HG03060 (cell line): ENCODE data around the gene ZBED6.
"Not testable (repeated sequence)": the region's sequence is repeated elsewhere in the genome, so short reads cannot be mapped to it uniquely, and the experiment has no call there.

Experiments used
- ATAC-seq: cut with Tn5 transposase; IDR thresholded peaks from one replicate; pipeline ENCODE4 v1.9.1; 2021; ENCODE audit warnings: low read depth, moderate number of reproducible peaks; ENCODE audit not compliant: unreplicated experiment

The ZBED6 gene

GRCh38 chr1:203778789-203779188, 16.6 kb upstream of the ZBED6 start:
- no peak for ATAC-seq

DNA sequence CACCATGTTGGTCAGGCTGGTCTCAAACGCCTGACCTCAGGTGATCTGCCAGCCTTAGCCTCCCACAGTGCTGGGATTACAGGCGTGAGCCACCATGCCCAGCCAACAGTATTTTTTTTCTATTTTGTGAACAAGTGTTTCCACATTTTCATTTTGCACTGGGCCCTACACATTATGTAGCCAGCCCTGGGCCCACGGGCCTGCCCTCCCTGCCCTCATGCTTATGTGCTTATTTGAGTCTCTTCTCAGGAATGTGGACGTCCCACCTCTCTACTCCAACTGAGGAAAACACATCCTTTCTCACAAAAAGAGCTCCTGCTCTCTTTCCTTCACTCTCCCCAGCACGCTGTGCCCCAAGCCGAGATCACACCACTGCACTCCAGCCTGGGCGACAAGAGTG, 13.5 kb upstream of the ZBED6 start:
- no peak for ATAC-seq

- no peak for ATAC-seq
Observed at GRCh38 chr1:203789966-203790365, 5.5 kb upstream of the ZBED6 start.

DNA sequence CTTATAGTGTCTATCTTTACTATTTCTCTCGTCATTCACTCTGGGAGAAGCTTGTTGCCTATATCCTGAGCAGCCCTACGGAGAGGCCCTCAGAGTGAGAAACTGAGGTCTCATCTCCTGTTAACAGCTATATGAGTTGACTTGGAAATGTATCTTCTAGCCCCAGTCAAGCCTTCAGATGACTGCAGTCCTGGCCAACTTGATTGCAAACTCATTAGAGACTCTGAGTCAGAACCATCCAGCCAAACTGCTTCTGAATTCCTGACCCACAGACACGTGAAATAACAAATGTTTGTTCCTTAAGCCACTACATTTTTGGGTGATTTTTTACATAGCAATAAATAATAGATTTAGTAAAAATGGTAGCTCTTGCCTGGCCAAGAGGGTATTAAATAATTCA, 3.9 kb upstream of the ZBED6 start:
- no peak for ATAC-seq

GRCh38 chr1:203792486-203792885, 2.9 kb upstream of the ZBED6 start:
- no peak for ATAC-seq

- ATAC-seq: not testable (repeated sequence)
Observed at GRCh38 chr1:203793561-203793960, 1.9 kb upstream of the ZBED6 start.

DNA sequence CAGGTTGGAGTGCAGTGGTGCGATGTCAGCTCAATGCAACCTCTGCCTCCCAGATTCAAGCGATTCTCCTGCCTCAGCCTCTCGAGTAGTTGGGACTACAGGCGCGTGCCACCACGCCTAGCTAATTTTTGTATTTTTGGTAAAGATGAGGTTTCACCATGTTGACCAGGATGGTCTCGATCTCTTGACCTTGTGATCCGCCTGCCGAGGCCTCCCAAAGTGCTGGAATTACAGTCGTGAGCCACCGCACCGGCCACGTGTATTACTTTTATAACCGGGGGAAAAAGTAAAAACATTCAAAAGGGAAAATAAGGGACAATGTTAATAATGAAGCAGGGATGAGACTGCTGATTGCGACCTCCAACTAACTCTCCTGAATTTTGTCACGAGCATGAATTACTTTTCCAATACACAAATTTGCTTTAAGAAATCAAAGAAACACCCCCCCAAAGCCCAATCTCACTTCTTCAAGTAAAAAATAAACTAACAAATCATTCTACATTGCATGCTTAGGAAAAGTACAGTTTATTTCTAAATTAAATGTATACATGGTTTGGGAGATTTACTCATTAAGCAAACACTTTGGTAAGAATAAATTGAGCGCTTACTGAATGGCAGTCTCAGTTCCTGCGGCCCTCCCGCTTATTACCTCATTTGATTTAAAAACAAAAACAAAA, 521 bp upstream of the ZBED6 start:
- ATAC-seq: no peak

DNA sequence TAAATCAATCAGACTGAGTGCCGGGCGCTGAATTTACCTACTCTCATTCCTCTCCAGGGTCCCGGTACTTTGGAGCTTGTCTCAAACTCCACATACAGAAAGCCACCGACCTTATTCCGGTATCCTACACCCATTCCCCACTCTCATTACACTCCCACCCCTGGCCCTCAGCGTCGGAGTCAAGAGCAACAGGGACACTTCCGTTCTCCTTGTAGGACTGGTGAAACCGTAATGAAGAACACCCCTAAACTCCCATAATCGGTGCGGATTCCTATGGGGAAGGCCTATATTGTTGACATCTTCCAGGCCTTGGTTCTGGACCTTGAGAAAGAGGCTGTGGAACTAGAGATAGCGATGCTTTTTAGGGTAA, 798 bp downstream of the ZBED6 start:
- no peak for ATAC-seq

DNA sequence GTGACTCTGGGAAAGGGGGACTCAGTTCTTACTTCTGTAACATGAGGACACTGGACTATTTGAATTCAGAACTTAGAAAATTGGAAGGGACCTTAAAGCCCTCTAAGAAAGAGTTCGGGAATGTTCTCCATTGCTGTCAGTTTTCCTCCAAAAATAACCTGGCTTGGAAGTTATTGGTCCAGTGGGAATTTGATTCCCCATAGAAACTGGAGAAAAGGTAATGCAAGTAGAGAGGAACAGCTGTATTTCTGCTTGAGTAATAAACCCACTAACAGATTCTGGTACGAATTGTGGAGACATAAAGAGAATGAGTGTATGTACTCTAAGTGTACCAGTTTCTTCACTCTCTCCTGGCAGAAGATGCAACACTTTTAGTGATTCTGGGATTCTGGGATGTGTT, 1.8 kb downstream of the ZBED6 start:
- ATAC-seq: no peak

GRCh38 chr1:203797948-203798655, 2.7 kb downstream of the ZBED6 start:
- ATAC-seq: no peak

GRCh38 chr1:203799157-203799556, 3.7 kb downstream of the ZBED6 start:
- ATAC-seq: no peak

- ATAC-seq: no peak
Observed at GRCh38 chr1:203799971-203800370, 4.5 kb downstream of the ZBED6 start.

DNA sequence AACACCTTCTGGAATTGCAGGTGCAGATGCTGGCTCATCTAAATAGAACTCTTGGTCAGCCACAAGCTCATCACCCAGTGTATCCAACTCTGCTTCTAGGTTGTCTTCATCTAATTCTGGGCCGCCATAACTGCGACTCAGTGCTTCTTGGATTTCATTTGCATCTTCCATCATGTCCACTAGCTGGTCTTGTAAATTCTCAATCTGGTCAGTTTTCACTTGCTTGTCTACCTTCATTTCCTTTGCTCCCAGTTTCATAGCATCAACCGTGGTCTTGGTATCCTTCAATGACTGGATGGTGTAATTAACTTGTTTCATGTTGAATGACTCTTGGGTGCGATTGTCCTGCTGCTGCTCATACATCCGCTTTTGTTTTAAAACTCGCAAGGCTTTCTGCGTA, 10.3 kb downstream of the ZBED6 start:
- ATAC-seq: no peak

DNA sequence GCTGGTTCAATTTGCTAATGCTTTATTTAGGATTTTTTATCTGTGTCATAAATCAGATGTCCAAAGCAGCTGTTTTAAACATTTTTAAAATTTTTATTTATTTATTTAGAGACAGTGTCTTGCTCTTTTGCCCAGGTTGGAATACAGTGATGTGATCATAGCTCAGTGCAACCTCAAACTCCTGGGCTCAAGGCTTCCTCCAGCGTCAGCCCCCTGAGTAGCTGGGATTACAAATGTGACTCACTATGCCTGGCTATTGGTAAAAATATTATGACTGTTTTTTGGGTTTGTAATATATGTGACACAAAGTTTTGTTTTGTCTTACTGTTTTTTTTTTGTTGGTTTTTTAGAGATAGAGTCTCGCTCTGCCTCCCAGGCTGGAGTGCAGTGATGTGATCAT, 11.8 kb downstream of the ZBED6 start:
- ATAC-seq: no peak

GRCh38 chr1:203813581-203814341, 18.3 kb downstream of the ZBED6 start:
- ATAC-seq: no peak

DNA sequence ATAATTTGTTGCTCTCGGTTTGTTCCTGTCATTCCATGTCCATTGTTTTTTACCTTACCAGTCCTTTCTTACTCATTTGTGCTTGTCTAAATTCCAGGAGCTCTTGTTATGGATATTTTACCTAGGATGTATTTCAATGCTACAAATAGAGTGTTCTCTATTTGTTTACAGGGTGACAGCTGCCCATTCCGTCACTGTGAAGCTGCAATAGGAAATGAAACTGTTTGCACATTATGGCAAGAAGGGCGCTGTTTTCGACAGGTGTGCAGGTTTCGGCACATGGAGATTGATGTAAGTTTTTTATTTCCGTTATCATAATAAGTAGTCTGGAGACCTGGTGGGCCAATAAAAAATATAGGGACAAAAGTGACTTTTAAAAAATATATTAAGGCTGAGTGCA, 23.0 kb downstream of the ZBED6 start:
- no peak for ATAC-seq

GRCh38 chr1:203823306-203823705, 27.9 kb downstream of the ZBED6 start:
- ATAC-seq: no peak

DNA sequence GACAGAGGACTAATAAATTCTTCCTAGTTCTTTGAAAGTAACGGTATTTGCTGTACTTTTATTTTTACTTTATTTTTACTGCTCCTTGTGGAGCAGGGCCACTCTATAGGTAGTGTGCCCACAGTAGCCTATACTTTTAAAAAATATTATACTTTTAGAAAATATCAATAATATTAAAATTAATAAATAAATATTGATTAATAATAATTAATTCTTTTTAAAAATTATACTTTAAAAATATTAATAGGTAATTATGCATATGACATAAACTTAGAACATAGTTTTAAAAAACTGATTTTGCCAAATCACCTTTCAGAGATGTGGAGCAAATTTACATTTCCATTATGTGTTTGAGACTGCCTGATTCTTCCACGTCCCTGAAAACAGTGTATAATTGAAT, 30.8 kb downstream of the ZBED6 start:
- no peak for ATAC-seq

DNA sequence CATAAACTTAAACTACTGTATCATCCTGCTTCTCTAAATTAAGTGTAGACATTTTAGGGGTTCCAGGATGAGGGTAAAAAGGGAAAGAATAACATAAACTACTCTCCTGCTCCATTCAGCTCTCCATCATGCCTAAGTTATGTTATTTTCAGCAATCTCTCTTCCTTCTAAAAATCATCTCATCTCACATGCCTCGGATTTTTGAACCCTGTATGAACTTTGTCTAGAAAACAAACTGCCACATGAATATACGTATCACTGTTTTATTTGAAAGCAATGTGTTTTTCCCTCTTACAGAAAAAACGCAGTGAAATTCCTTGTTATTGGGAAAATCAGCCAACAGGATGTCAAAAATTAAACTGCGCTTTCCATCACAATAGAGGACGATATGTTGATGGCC, 32.6 kb downstream of the ZBED6 start:
- no peak for ATAC-seq

GRCh38 chr1:203828503-203828902, 33.1 kb downstream of the ZBED6 start:
- no peak for ATAC-seq

DNA sequence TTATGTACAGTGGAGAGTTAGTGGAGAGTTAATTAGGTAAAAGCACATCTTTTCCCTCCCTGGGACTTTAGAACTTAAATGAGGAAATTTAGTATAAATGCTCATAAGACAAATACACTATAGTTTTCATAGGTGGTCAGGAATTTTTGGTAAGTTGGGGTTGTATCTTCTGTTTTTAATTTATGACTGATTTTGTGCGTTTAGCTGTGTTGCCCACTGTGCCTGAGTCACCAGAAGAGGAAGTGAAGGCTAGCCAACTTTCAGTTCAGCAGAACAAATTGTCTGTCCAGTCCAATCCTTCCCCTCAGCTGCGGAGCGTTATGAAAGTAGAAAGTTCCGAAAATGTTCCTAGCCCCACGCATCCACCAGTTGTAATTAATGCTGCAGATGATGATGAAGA, 33.8 kb downstream of the ZBED6 start:
- ATAC-seq: not testable (repeated sequence)

DNA sequence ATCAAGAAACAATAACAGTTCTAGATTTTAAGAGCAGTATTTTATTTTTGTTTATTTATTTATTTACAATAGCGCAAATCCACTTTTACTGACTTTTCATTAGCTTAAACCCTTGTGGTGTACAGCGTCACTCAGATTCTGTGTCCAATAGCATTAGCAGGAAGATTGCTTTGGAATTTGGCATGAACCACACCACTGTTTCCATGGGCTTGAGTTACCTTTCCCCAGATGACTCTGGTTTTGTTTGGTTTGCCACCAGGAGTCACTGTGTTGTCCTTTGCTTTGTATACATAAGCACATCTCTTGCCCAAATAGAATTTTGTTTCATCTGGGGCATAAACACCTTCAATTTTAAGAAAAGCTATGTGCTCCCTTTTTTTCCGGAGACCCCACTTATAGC, 40.1 kb downstream of the ZBED6 start:
- no peak for ATAC-seq
